Gastroesophageal sphincter (tissue), 3 donors: ENCODE data around the gene CALY.

ENCODE experiments used
- CTCF ChIP-seq, 4 experiments: fragments of 200-600 bp in 2 of 4; fragments of 450-650 bp in 2 of 4; sonication (generic) in 1 of 4; IDR thresholded peaks; one replicate each; pipeline ENCODE4 v1.5.1; 2017 to 2019; ENCODE audit warnings: antibody characterized with exemption in 4 of 4, mild to moderate bottlenecking in 2 of 4, moderate library complexity in 2 of 4
- EP300 ChIP-seq: sonication (generic); formaldehyde crosslinking; IDR thresholded peaks from one replicate; pipeline ENCODE4 v1.6.1; 2017; ENCODE audit warnings: antibody characterized with exemption, mild to moderate bottlenecking
- POLR2A ChIP-seq, 2 donors: fragments of 450-650 bp; IDR thresholded peaks; one replicate each; pipeline ENCODE4 v1.6.1; 2017; ENCODE audit warnings: antibody characterized with exemption in 2 of 2, mild to moderate bottlenecking in 2 of 2, moderate library complexity in 1 of 2
- POLR2AphosphoS5 ChIP-seq: sonication (generic); formaldehyde crosslinking; IDR thresholded peaks from one replicate; pipeline ENCODE4 v1.6.1; 2017; ENCODE audit warnings: antibody characterized with exemption

GRCh38 chr10:133350283-133350949 lies 13.7 kb upstream of the CALY start:
- no peak for TF ChIP-seq CTCF (IDR thresholded peaks at IDR 0.05)
- no peak for TF ChIP-seq POLR2A (IDR thresholded peaks at IDR 0.05)
- no peak for TF ChIP-seq EP300
- no peak for TF ChIP-seq POLR2AphosphoS5
